Psoas muscle (tissue), 8 donors: ENCODE results near the gene GLT1D1. TPM values are rescaled to one million over a fixed set of nuclear protein-coding genes. Genes with fewer than 3 reads are reported as not detected.

Source experiments
- ATAC-seq, 4 donors: fragments of 200-7000 bp; cut with Tn5 transposase; one replicate each; pipeline ENCODE4 v1.9.1; 2020; ENCODE audit warnings: moderate library complexity in 3 of 4, mild to moderate bottlenecking in 2 of 4
- DNase-seq, 2 donors: peaks; one replicate each; pipeline ENCODE4 v3.0.0-alpha.2; 2020
- H3K27ac ChIP-seq: fragments of 200-600 bp; one replicate; pipeline ENCODE4 v1.8.0; 2022
- H3K27me3 ChIP-seq, 3 donors: fragments of 200-600 bp in 1 of 3; one replicate each; pipeline versions ENCODE4 v1.6.1 to v1.8.0; 2013 to 2022; ENCODE audit warnings: low read length in 2 of 3, mild to moderate bottlenecking in 2 of 3, moderate library complexity in 1 of 3; ENCODE audit not compliant: insufficient read depth in 3 of 3
- H3K36me3 ChIP-seq, 2 donors: fragments of 200-600 bp in 1 of 2; one replicate each; pipeline versions ENCODE4 v1.6.1 to v1.8.0; 2013 to 2022; ENCODE audit warnings: low read depth in 1 of 2, mild to moderate bottlenecking in 1 of 2, moderate library complexity in 1 of 2; ENCODE audit not compliant: insufficient read depth in 1 of 2
- H3K4me1 ChIP-seq: fragments of 200-600 bp; one replicate; pipeline ENCODE4 v1.8.0; 2022
- H3K4me3 ChIP-seq: fragments of 200-600 bp; one replicate; pipeline ENCODE4 v1.8.0; 2022; ENCODE audit warnings: mild to moderate bottlenecking
- H3K9me3 ChIP-seq: fragments of 200-600 bp; one replicate; pipeline ENCODE4 v1.8.0; 2022
- WGBS, 3 donors: extraction: QIAGEN DNeasy Blood & Tissue Kit; methylation state at CpG; one replicate each; pipeline versions ENCODE4 v1.1.6 to v1.1.7; 2013; 5-methylcytosine and 5-hydroxymethylcytosine counted together
- intact Hi-C, 2 donors: fragments of 100-400 bp; cut with DNase I; formaldehyde crosslinking; loops; one replicate each; pipeline versions ENCODE4 v1.11.0 to v1.14.2; 2022
- polyA plus RNA-seq, 3 donors: library from polyadenylated mRNA; stranded (reverse); fragments of 200-250 nt; gene quantifications; one replicate each; pipeline ENCODE4 v1.2.3, GENCODE V29; 2013
- total RNA-seq, 4 donors: library from RNA; stranded (reverse); fragmentation: NEBNext Ultra II Directional in 2 of 4; extraction: Animal tissue kit (Norgen Biotek cat#: 25700) in 2 of 4; gene quantifications; one replicate each; pipeline versions ENCODE4 v1.2.1 to v1.2.4, GENCODE V29; 2021 to 2023
- TF ChIP-seq, protein P1 (sequence below): fragments of 200-600 bp; IDR thresholded peaks from one replicate; pipeline ENCODE4 v1.8.0; 2022; ENCODE audit warnings: antibody characterized with exemption
- donor health status: healthy with polysubstance abuse.
- donor health status: DM: no; HTN: no; CAD: no; lungs with moderate emphysema.
- donor health status: Bipolar disorder and iron deficiency.
- donor health status: healthy.
- donor health status: DM: yes; HTN: yes; CAD: no.
- donor health status: DM: no; HTN: no; CAD: no.
- donor health status: DM: no; HTN: no; CAD: no.
- donor health status: DM: yes; HTN: yes; CAD: no.

The GLT1D1 gene
- total and polyA plus RNA-seq, 7 donors, result 0.32 to 3.1 (median 0.95) TPM

DNA sequence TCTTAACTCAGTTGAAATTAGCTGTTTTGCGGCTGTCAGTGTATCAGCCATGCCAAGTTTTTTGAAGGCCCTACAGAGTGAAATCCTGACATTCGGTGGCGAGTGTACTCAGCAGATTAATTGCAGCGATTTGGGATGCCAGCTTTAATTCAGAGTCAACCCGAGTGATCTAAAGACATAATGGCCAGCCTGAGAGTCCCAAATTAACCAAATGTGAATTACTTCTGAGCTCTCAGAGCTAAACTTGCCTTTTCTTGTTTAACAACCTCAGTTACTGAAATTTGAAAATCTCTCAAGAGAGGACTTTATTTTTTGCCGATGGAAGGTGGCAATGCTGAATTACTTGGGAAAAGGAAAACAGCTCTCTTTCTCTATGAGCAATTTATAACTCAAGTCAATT is 148.5 kb downstream of the GLT1D1 start:
- TF ChIP-seq, protein P1, sequence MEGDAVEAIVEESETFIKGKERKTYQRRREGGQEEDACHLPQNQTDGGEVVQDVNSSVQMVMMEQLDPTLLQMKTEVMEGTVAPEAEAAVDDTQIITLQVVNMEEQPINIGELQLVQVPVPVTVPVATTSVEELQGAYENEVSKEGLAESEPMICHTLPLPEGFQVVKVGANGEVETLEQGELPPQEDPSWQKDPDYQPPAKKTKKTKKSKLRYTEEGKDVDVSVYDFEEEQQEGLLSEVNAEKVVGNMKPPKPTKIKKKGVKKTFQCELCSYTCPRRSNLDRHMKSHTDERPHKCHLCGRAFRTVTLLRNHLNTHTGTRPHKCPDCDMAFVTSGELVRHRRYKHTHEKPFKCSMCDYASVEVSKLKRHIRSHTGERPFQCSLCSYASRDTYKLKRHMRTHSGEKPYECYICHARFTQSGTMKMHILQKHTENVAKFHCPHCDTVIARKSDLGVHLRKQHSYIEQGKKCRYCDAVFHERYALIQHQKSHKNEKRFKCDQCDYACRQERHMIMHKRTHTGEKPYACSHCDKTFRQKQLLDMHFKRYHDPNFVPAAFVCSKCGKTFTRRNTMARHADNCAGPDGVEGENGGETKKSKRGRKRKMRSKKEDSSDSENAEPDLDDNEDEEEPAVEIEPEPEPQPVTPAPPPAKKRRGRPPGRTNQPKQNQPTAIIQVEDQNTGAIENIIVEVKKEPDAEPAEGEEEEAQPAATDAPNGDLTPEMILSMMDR, result no peak
- no peaks in the 10 kb centered on the region for H3K4me1 ChIP-seq
- DNase-seq (no peak), ATAC-seq (no peak)
- 45 to 71% (median 62%) methylated on average over 6 of the region's 6 CpGs for WGBS, 3 donors
- H3K27ac ChIP-seq, result no peak overlapping the region
- H3K36me3 ChIP-seq, result no peaks in the 10 kb centered on the region
- intact Hi-C loops, result no loop called here
- no peak overlapping the region for H3K4me3 ChIP-seq
- H3K27me3 ChIP-seq, result peaks cover 0 to 3% (median 0%) of the 10 kb centered on the region in 3 donors
- H3K9me3 ChIP-seq, result no peaks in the 10 kb centered on the region

DNA sequence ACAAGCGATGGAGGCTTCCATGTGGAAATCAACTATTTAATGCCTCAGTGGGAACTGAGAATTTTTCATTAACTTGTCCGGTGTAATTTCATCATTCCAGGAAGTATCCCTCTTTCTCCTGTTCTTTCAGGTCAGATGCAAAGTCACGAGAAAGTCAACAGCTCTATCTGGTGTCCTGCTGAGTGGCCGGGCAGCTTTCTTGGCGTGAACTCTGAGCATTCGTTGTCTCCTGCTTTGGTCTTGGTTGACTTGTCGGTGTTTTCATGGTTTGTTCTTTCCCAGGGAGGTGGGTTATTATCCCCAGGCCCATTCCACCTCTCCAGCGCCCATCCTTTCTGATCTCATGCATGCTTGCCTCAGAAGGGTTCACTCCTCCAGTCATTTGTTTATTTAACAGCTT is 149.1 kb downstream of the GLT1D1 start:
- DNase-seq, result no peak
- WGBS, 3 donors, result 62 to 76% (median 70%) methylated on average over 8 of the region's 8 CpGs
- Histone ChIP-seq H3K36me3 (no peaks in the 10 kb centered on the region), H3K27ac (no peak overlapping the region), H3K9me3 (no peaks in the 10 kb centered on the region), H3K27me3 (peaks cover 0 to 3% (median 0%) of the 10 kb centered on the region in 3 donors), H3K4me1 (no peaks in the 10 kb centered on the region), H3K4me3 (no peak overlapping the region)
- no peak for ATAC-seq
- TF ChIP-seq, protein P1, result no peak
- intact Hi-C loops, result no loop called here

DNA sequence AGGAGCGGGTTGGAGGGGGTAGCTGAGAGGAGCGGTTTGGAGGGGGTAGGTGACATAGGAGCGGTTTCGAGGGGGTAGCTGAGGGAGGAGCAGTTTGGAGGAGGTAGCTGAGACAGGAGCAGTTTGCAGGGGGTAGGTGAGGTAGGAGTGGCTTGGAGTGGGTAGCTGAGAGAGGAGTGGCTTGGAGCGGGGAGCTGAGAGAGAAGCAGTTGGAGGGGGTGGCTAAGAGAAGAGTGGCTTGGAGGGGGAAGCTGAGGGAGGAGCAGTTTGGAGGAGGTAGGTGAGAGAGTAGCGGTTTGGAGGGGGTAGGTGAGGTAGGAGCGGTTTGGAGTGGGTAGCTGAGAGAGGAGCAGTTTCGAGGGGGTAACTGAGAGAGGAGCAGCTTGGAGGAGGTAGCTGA is 152.1 kb downstream of the GLT1D1 start:
- WGBS, 3 donors, result 82 to 89% (median 87%) methylated on average over 7 to 8 of the region's 8 CpGs
- Histone ChIP-seq H3K36me3 (no peaks in the 10 kb centered on the region), H3K27ac (no peak overlapping the region), H3K9me3 (no peaks in the 10 kb centered on the region), H3K27me3 (peaks cover 0 to 3% (median 0%) of the 10 kb centered on the region in 3 donors), H3K4me1 (no peaks in the 10 kb centered on the region), H3K4me3 (no peak overlapping the region)
- intact Hi-C loops, result no loop called here
- ATAC-seq, result no peak
- TF ChIP-seq, protein P1, result no peak
- no peak for DNase-seq

DNA sequence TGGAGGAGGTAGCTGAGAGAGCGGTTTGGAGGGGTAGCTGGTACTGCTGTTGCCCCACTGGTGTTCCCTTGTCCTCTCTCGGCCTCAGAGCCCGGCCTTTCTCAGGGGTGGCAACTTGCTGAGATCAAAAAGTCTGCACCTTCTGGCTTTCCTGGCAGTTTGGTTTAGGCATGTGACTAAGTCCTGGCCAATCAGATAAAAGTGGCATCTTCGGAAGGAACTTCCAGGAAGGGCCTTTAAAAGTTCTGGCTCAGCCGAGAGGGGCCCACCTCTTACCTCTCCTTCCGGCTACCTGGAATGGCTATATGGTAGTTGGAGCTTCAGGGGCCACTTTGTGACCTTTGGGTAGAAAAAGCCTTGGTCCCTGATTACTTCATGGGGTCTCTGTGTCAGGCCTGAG is 152.6 kb downstream of the GLT1D1 start:
- no peaks in the 10 kb centered on the region for H3K9me3 ChIP-seq
- no peak for ATAC-seq
- no peak overlapping the region for H3K4me3 ChIP-seq
- H3K36me3 ChIP-seq, result no peaks in the 10 kb centered on the region
- DNase-seq, result no peak
- H3K4me1 ChIP-seq, result no peaks in the 10 kb centered on the region
- H3K27ac ChIP-seq, result no peak overlapping the region
- intact Hi-C loops, result no loop called here
- TF ChIP-seq, protein P1, result no peak
- 88 to 91% (median 90%) methylated on average over 6 of the region's 6 CpGs for WGBS, 3 donors
- peaks cover 0 to 3% (median 0%) of the 10 kb centered on the region in 3 donors for H3K27me3 ChIP-seq

DNA sequence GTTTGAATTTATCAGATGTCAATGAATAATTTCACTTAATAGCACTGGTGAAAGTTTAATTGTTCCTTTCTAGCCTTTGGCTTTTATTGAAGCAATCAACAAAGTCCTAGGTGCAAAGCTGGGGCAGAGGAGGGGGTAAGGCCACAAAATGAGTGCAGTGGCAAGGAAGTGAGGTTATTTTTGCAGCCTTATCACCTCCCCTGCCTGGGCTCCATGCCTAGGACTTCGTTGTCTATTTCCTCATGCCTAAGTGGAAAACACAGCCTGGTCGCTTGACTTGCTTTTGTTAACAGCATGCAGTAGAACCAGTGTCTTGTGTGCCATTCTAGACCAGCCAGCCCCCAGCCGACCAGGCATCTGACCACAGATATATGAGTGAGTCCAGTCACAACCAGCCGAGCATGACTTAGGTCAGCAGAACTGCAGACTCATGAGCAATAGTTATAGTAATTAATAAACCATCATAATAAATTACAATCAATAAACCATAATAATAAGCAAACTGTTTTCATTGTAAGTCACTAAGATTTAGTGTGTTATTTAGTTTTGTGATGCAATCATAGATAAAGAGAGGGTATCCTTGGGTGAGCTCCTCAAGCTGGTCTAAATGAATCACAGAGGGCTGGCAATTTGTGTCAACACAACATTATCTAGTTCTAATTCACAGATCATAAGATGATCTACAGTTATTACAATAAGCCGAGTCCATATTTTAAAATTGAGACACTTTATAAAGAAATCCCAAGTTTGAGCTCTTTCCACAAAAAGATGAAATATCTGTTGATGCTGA is 156.8 kb downstream of the GLT1D1 start:
- 55 to 72% (median 61%) methylated on average over 5 of the region's 5 CpGs for WGBS, 3 donors
- ATAC-seq (no peak), DNase-seq (no peak)

More for the DNA sequence above, 156.8 kb downstream of the GLT1D1 start:
- Histone ChIP-seq H3K27ac (no peak overlapping the region), H3K36me3 (no peaks in the 10 kb centered on the region), H3K9me3 (no peaks in the 10 kb centered on the region), H3K4me3 (no peak overlapping the region), H3K27me3 (peaks cover 0 to 3% (median 0%) of the 10 kb centered on the region in 3 donors), H3K4me1 (no peaks in the 10 kb centered on the region)
- TF ChIP-seq, protein P1, result no peak
- intact Hi-C loops, result no loop called here
